Stimulated activated naive CD8-positive, alpha-beta T cell treated with anti-CD3 and anti-CD28 coated beads, Interleukin-15, Interleukin-2, amounts not matched to agents 100 U/mL and 50 U/mL, for 24 hours (primary cell): ENCODE measurements around the gene CYB561.

ENCODE experiments used
- ATAC-seq: fragments of 150-1000 bp; cut with Tn5 transposase; one replicate; pipeline ENCODE4 v1.10.0; 2021
- DNase-seq: peaks from one replicate; pipeline ENCODE4 v3.0.0; 2021

CYB561 gene

GRCh38 chr17:63445954-63446752 lies at the start of gene CYB561:
CYB561 (minus strand) TSS chr17:63446306; CDS start chr17:63437547, 8,759 bp downstream.
- DNase-seq, result peak; percentile 79
- ATAC-seq, result peak; percentile 60

- DNase-seq (no peak), ATAC-seq (no peak)
These were observed 49.4 kb upstream of the CYB561 start for GRCh38 chr17:63495491-63495890.

DNA sequence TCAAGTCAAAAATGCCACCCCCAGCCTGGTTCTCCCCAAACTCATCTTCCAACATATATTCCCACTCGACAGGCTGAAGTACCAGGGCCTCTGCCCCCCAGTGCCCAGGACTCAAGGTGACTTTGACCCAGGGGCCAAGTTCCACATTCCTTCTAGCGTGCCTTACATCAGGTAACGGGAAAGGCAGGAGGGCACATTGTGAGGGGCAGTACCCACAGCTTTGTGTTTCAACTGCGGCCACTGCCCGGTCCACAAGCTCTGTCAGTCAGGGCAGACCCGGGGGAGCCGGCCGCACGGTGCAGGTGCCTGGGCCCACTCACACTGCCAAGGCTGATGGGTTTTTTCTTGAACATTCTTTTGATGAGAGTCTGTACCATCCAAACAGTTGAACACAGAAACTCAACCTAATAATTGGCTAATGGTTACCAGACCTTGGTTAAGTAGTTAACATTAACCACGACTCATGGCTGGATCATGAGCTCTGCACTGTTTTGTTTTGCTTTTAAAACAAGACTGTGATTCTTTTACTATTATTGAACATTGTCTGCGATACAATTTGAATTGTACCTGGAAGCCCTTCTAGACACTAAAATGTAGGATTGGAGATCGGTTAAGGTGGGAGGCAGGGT lies 48.3 kb upstream of the CYB561 start:
- DNase-seq (no peak), ATAC-seq (no peak)

GRCh38 chr17:63493411-63493810 lies 47.3 kb upstream of the CYB561 start:
- ATAC-seq (no peak), DNase-seq (no peak)

DNA sequence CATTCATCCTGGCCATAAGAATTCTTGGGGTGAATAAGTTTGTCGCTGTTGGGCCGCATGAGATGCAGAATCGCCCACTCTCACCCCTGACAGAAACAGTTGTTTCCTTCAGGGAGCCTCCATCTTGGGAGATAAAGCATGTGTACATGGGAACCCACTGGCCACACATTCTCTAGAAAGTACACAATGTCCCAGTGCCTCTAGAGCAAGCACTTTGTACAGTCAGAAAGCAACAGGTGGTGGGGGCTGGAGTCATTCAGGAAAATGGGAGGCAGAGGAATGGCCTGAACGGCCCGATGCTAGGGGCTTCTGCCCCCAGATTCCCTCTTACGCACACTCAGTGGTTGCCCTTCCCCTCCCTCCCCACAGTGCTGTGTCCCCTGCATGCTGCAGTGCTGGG lies 46.8 kb upstream of the CYB561 start:
- ATAC-seq (no peak), DNase-seq (no peak)

DNA sequence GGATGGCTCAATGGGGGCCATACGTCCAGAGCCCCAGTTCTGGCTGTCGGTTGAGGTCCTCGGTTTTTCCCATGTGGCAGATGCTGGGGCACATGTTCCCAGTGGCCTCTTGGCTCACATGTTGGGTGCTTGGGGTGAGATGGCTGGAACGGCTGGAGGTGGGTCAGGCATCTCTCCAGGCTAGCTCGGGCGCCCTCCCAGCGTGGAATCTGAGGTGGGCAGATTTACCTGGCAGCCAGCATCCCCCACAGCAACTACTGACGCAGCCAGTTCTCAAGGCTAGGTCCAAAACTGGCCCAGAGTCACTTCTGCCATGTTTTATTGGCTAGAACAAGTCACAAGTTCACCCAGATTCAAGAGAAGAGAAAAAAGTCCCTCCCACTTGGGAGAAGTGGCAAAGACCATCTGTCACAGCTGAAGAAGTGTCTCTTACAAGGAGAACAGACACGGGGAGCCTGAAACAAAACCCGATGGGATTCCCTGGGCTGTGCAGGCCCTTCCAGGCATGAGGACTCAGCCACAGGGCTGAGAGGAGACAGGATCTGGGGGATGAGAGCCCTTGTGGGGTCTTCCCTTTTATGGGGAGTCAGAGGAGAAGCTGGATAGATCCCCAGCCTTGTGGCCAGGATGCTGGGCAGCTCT lies 46.0 kb upstream of the CYB561 start:
- ATAC-seq (no peak), DNase-seq (no peak)

DNA sequence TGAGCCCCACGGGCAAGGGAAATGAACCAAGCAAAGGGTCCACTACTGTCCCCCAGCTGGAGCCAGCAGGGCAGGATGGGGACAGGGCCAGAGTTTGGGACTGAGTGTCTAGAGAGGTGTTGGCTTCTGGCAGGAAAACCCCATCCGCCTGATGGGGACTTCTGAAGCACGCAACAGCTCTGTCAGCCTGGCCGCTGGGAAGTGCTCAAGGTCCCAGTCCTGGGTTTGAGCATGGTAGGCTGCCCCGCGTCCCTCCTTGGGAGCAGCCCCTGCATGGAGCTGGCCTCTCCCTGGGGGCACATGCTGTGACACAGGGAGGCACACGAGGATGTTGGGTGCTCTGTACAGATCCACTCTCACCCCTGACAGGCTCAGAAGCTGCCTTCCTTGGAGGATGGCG lies 45.3 kb upstream of the CYB561 start:
- no peak for DNase-seq
- no peak for ATAC-seq

DNA sequence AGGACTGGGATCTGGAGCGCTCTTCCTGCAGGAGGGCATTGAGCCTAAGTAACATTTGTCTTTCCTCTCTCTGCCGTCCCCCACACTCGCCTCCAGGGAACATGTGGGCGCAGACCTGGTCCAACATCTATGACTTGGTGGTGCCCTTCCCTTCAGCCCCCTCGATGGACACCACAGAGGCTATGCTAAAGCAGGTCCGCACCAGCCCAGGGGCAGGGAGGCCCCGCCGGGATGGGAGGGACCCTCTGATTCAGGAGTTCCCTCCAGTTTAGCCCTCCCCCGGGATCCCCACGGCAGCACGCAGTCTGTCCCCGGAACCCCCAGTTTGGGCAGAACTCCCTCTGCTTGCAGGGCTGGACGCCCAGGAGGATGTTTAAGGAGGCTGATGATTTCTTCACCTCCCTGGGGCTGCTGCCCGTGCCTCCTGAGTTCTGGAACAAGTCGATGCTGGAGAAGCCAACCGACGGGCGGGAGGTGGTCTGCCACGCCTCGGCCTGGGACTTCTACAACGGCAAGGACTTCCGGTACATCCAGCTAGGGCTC lies 44.8 kb upstream of the CYB561 start:
- DNase-seq, result no peak
- no peak for ATAC-seq

DNA sequence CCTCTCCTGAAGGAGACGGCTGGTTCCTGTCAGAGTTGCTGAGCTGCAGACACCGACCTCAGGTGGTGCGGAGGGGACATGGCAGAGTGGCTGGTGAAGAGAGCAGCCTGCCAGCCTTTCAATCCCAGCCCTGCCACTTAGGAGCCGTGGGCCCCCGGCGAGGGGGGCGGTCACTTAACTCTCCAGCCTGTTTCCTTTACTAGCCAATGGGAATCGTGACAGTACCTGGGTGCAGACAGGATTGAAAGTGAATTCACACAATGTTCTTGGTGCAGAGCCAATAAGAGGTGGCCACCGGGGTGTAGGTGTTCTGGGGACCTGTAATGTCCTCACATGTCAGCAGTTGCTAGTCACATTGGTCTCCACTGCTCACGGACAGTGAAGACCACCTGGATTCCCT lies 44.2 kb upstream of the CYB561 start:
- ATAC-seq (no peak), DNase-seq (no peak)

DNA sequence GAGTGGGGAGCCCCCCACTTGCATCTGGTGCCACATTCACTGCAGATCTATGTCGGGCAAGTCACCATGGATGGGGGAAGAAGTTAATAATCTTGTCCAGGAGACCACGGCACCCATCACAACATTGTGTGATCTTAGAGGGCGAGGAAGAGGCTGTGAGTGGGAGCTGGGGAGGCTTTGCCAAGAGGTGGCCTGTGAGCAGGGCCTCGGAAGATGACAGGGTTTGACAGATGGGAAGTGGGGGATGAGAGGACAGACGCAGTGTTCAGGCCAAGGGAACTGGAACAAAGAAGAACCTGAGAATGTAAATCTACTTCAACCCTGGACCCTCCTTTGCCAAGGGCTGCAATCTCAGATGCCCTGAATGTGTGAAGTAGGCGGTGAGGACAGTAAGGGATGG lies 43.2 kb upstream of the CYB561 start:
- DNase-seq, result no peak
- ATAC-seq, result no peak

- no peak for ATAC-seq
- DNase-seq, result no peak
These were observed 42.7 kb upstream of the CYB561 start for GRCh38 chr17:63488851-63489250.

DNA sequence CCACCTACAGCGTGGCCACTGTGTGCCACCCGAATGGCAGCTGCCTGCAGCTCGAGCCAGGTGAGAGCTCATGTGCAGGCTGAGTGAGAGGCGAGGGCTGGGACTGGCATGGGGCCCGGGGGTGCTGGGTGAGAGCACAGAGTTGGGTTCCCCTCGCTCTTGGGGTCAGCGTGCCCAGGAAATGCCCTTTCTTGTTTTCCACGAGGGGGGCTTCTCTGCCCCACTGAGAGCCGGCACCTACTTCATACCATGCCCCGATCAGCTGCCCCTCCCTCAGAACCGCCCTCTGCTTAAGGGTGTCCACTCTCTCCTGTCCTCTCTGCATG lies 40.9 kb upstream of the CYB561 start:
- no peak for ATAC-seq
- DNase-seq, result no peak

- DNase-seq (no peak), ATAC-seq (no peak)
These were observed 40.4 kb upstream of the CYB561 start for GRCh38 chr17:63486317-63487013.

- no peak for DNase-seq
- ATAC-seq, result no peak
These were observed 37.8 kb upstream of the CYB561 start for GRCh38 chr17:63483655-63484575.

- ATAC-seq (no peak), DNase-seq (no peak)
These were observed 36.9 kb upstream of the CYB561 start for GRCh38 chr17:63483038-63483437.

DNA sequence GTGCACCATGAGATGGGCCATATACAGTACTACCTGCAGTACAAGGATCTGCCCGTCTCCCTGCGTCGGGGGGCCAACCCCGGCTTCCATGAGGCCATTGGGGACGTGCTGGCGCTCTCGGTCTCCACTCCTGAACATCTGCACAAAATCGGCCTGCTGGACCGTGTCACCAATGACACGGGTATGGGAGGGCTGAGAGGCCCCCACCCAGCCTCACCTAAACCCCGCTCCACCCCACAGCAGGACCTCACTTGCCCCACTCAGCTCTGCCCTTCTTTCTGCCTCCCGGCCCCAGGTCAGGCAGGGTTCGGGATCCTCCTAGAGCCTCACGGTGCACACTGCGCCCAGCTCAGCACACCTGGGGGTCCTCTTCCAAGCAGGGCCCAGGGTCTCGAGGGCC lies 36.4 kb upstream of the CYB561 start:
- DNase-seq, result no peak
- ATAC-seq, result no peak

GRCh38 chr17:63481488-63481870 lies 35.4 kb upstream of the CYB561 start:
- no peak for ATAC-seq
- DNase-seq, result no peak

GRCh38 chr17:63480826-63481487 lies 34.9 kb upstream of the CYB561 start:
- DNase-seq, result no peak
- ATAC-seq, result no peak

GRCh38 chr17:63480192-63480784 lies 34.2 kb upstream of the CYB561 start:
- ATAC-seq, result no peak
- DNase-seq, result no peak

DNA sequence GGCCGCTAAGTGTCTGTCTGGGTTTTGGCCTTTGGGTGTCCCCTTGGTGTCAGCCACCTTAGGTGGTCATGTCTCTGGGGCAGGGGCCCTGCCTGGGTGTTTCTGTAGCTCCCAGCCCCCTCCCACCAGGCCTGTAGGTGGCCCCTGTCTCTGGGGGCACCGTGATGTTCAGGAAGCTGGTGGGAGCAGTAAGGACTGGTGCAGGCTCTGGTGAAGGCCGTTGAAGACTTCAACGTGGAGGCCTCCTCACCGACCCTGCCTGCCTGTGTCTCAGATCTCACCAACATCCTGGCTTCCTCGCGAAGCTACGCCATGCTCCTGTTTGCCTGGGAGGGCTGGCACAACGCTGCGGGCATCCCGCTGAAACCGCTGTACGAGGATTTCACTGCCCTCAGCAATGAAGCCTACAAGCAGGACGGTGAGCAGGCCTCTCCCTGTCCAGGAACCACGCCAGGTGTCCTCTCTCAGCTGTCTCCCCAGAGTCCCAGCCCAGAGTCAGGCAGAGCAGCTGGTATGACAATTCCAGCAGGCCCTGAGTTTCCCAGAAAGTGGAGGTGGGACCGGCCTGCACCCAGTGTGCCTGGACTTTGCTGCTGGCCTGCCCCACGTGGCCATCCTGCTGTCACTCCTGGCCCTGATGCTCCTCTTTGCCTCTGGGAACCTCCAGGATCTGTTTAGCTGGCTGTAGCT lies 33.5 kb upstream of the CYB561 start:
- no peak for DNase-seq
- no peak for ATAC-seq
